Adrenal gland (tissue), 12 donors: Measurements from ENCODE around the gene MOB3C. TPM values are rescaled to one million over a fixed set of nuclear protein-coding genes. Genes with fewer than 3 reads are reported as not detected.

Experiments used
- DNase-seq, 7 donors: peaks; one replicate each; pipeline ENCODE4 v3.0.0-alpha.2; 2019 to 2020
- H3K27ac ChIP-seq, 5 donors: fragments of 200-600 bp; sonication (generic) in 4 of 5; 1 replicate in 3 of 5; 2 replicates in 2 of 5; pipeline versions ENCODE4 v1.5.1 to v1.8.0; 2016 to 2020; ENCODE audit warnings: mild to moderate bottlenecking in 1 of 5
- H3K27me3 ChIP-seq: fragments of 200-600 bp; 2 replicates; pipeline ENCODE4 v1.8.0; 2021
- H3K36me3 ChIP-seq, 2 donors: fragments of 200-600 bp; replicated peaks in 1 of 2; 1 replicate in 1 of 2; 2 replicates in 1 of 2; pipeline versions ENCODE4 v1.5.1 to v1.8.0; 2018 to 2022
- H3K4me1 ChIP-seq, 2 donors: fragments of 200-600 bp; replicated peaks in 1 of 2; 1 replicate in 1 of 2; 2 replicates in 1 of 2; pipeline versions ENCODE4 v1.5.1 to v1.8.0; 2018 to 2021
- H3K4me3 ChIP-seq, 4 donors: fragments of 200-600 bp; sonication (generic) in 3 of 4; one replicate each; pipeline ENCODE4 v1.5.1; 2016 to 2018
- H3K9me3 ChIP-seq, 3 donors: fragments of 200-600 bp; sonication (generic) in 1 of 3; replicated peaks in 1 of 3; 1 replicate in 2 of 3; 2 replicates in 1 of 3; pipeline versions ENCODE4 v1.5.1 to v1.8.0; 2016 to 2021
- POLR2A ChIP-seq, 2 donors: fragments of 450-650 bp; IDR thresholded peaks; one replicate each; pipeline ENCODE4 v1.6.1; 2017; ENCODE audit warnings: antibody characterized with exemption in 2 of 2, mild to moderate bottlenecking in 2 of 2, moderate library complexity in 1 of 2
- WGBS, 4 donors: extraction: QIAGEN DNeasy Blood & Tissue Kit in 2 of 4; methylation state at CpG; one replicate each; pipeline versions ENCODE4 v1.1.5 to v1.1.7; 2013 to 2017; 5-methylcytosine and 5-hydroxymethylcytosine counted together
- intact Hi-C, 2 donors: fragments of 100-400 bp; cut with DNase I; formaldehyde crosslinking; loops; one replicate each; pipeline versions ENCODE4 v1.14.1 to v1.15.0; 2022 to 2023
- polyA plus RNA-seq, 3 donors: library from polyadenylated mRNA; stranded (reverse); fragments of 200-250 nt in 2 of 3; fragments of 350-450 nt in 1 of 3; fragmentation: Illumina TruSeq in 1 of 3; extraction: RNeasy Lipid Tissue Mini Kit (QIAGEN cat#74804) in 1 of 3; gene quantifications; one replicate each; pipeline ENCODE4 v1.2.3, GENCODE V29; 2013 to 2014
- total RNA-seq, 9 donors: library from RNA; depleted of rRNA in 4 of 9; stranded (reverse); fragments of >200 nt in 4 of 9; fragments of 120-200 nt in 1 of 9; fragmentation: NEBNext Ultra II Directional in 1 of 9; extraction: Animal tissue kit (Norgen Biotek cat#: 25700) in 1 of 9; gene quantifications; one replicate each; pipeline versions ENCODE4 v1.1.0 to v1.2.4, GENCODE V29; 2013 to 2023
- TF ChIP-seq, protein P1 (sequence below), 6 experiments: fragments of 450-650 bp in 4 of 6; fragments of 200-600 bp in 2 of 6; sonication (generic) in 1 of 6; IDR thresholded peaks; 1 replicate in 5 of 6; 2 replicates in 1 of 6; pipeline versions ENCODE4 v1.5.1 to v1.8.0; 2016 to 2021; ENCODE audit warnings: antibody characterized with exemption in 6 of 6, mild to moderate bottlenecking in 2 of 6, moderate library complexity in 1 of 6
- donor health status: healthy with polysubstance abuse.
- donor health status: Bipolar disorder and iron deficiency.
- donor health status: DM: yes; HTN: yes; CAD: no.
- donor health status: DM: no; HTN: no; CAD: no.
- donor health status: DM: no; HTN: no; CAD: no.
- donor health status: DM: yes; HTN: yes; CAD: no.

MOB3C gene
- total and polyA plus RNA-seq, 12 donors = 7.5 to 29.9 (median 17.0) TPM

- DNase-seq = no peak
- no peaks in the 10 kb centered on the region for H3K9me3 ChIP-seq
- whole genome bisulfite sequencing, 4 donors = 93 to 99% (median 95%) methylated on average over 3 of the region's 3 CpGs
- H3K27me3 ChIP-seq = no peaks in the 10 kb centered on the region
- intact Hi-C loops = no loop called here
- peaks cover 0 to 7% of the 10 kb centered on the region in 2 donors for H3K4me1 ChIP-seq
- peaks cover 0 to 13% of the 10 kb centered on the region in 2 donors for H3K36me3 ChIP-seq
- H3K4me3 ChIP-seq = no peak overlapping the region
- TF ChIP-seq, protein P1, sequence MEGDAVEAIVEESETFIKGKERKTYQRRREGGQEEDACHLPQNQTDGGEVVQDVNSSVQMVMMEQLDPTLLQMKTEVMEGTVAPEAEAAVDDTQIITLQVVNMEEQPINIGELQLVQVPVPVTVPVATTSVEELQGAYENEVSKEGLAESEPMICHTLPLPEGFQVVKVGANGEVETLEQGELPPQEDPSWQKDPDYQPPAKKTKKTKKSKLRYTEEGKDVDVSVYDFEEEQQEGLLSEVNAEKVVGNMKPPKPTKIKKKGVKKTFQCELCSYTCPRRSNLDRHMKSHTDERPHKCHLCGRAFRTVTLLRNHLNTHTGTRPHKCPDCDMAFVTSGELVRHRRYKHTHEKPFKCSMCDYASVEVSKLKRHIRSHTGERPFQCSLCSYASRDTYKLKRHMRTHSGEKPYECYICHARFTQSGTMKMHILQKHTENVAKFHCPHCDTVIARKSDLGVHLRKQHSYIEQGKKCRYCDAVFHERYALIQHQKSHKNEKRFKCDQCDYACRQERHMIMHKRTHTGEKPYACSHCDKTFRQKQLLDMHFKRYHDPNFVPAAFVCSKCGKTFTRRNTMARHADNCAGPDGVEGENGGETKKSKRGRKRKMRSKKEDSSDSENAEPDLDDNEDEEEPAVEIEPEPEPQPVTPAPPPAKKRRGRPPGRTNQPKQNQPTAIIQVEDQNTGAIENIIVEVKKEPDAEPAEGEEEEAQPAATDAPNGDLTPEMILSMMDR (IDR thresholded peaks at IDR 0.05) = no peak
- no peak for TF ChIP-seq POLR2A (IDR thresholded peaks at IDR 0.05)
- H3K27ac ChIP-seq = no peak overlapping the region
These were observed 33.9 kb upstream of the MOB3C start for GRCh38 chr1:46650491-46650890.

DNA sequence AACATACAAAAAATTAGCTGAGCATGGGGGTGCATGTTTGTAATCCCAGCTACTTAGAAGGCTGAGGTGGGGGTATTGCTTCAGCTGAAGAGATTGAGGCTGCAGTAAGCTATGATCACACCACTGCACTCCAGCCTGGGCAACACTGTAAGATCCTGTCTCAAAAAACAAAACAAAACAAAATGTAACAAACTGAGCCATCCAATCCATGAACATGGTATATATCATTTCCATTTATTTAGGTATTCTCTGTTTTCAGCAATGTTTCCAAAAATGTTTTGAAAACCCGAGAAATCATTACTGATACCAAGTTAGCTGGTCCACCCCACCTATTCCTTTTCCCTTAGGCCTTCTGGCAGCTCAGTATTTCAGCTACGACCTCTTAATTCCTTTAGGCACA is 33.2 kb upstream of the MOB3C start:
- 96 to 99% (median 98%) methylated on average over 2 of the region's 2 CpGs for WGBS, 4 donors
- TF ChIP-seq, protein P1 (IDR thresholded peaks at IDR 0.05) = no peak
- TF ChIP-seq POLR2A (IDR thresholded peaks at IDR 0.05) = no peak
- H3K27me3 ChIP-seq = no peaks in the 10 kb centered on the region

GRCh38 chr1:46647611-46648010 is 31.0 kb upstream of the MOB3C start:
- Histone ChIP-seq H3K27me3 (no peaks in the 10 kb centered on the region), H3K36me3 (no peaks in the 10 kb centered on the region), H3K27ac (no peak overlapping the region), H3K4me1 (peaks cover 3 to 25% of the 10 kb centered on the region in 2 donors), H3K9me3 (no peaks in the 10 kb centered on the region), H3K4me3 (no peak overlapping the region)
- TF ChIP-seq POLR2A (IDR thresholded peaks at IDR 0.05) = no peak
- TF ChIP-seq, protein P1 (IDR thresholded peaks at IDR 0.05) = no peak
- 98 to 100% (median 99%) methylated on average over 3 of the region's 3 CpGs for WGBS, 4 donors
- intact Hi-C loops = no loop called here
- DNase-seq = no peak

More for the DNA sequence above, 33.2 kb upstream of the MOB3C start:
- Histone ChIP-seq H3K9me3 (no peaks in the 10 kb centered on the region), H3K27ac (no peak overlapping the region), H3K36me3 (peaks cover 0 to 6% of the 10 kb centered on the region in 2 donors), H3K4me3 (no peak overlapping the region), H3K4me1 (peaks cover 0 to 10% of the 10 kb centered on the region in 2 donors)
- DNase-seq = no peak
- intact Hi-C loops = no loop called here

DNA sequence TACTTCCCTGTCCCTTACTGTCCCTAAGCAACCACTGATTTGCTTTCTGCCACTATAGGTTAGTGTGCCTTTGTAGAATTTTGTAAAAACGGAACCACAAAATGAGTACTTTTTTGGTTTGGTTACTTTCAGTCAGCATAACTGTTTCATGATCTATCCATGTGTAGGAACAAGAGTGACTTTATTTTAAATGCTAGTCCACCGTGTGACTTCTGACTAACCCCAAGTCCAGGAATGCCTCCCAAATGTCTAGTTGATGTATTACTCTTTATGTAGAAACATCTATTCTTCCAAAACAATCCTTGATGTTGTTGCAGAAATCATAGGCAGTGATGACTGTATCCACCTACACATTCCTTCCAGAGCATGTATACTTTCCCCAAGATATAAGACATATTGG is 30.2 kb upstream of the MOB3C start:
- WGBS, 4 donors = 84 to 92% (median 89%) methylated on average over 2 of the region's 2 CpGs
- H3K27ac ChIP-seq = no peak overlapping the region
- peaks cover 4 to 25% of the 10 kb centered on the region in 2 donors for H3K4me1 ChIP-seq
- H3K27me3 ChIP-seq = no peaks in the 10 kb centered on the region
- no peak overlapping the region for H3K4me3 ChIP-seq
- intact Hi-C loops = no loop called here
- no peaks in the 10 kb centered on the region for H3K9me3 ChIP-seq
- TF ChIP-seq, protein P1 (IDR thresholded peaks at IDR 0.05) = no peak
- TF ChIP-seq POLR2A (IDR thresholded peaks at IDR 0.05) = no peak
- DNase-seq = no peak
- no peaks in the 10 kb centered on the region for H3K36me3 ChIP-seq
